Nephron progenitor cell (in vitro differentiated cells): ENCODE data around the gene C9orf50.
"Not testable (repeated sequence)": the region's sequence is repeated elsewhere in the genome, so short reads cannot be mapped to it uniquely, and the experiment has no call there.

ENCODE experiments used
- DNase-seq: peaks from one replicate; pipeline ENCODE4 v3.0.0; 2021
- H3K27ac Mint-ChIP-seq: 2 replicates; pipeline ENCODE4 v1.8.0; 2021; ENCODE audit warnings: mild to moderate bottlenecking, moderate library complexity, mixed read lengths
- H3K27me3 Mint-ChIP-seq: 2 replicates; pipeline ENCODE4 v1.8.0; 2021; ENCODE audit warnings: mild to moderate bottlenecking, low read depth, mixed read lengths; ENCODE audit not compliant: poor library complexity
- H3K36me3 Mint-ChIP-seq: 2 replicates; pipeline ENCODE4 v1.8.0; 2021; ENCODE audit warnings: low read depth, mixed read lengths
- H3K4me1 Mint-ChIP-seq: 2 replicates; pipeline ENCODE4 v1.8.0; 2021; ENCODE audit warnings: mixed read lengths
- H3K4me3 Mint-ChIP-seq: 2 replicates; pipeline ENCODE4 v1.8.0; 2021; ENCODE audit warnings: mild to moderate bottlenecking, moderate library complexity, mixed read lengths
- H3K9me3 Mint-ChIP-seq: 2 replicates; pipeline ENCODE4 v1.8.0; 2021; ENCODE audit warnings: mild to moderate bottlenecking, moderate library complexity, mixed read lengths
- CTCF ChIP-seq: fragments of 200-600 bp; sonication (generic); IDR thresholded peaks from 2 replicates; pipeline ENCODE4 v1.5.0; 2021; ENCODE audit warnings: antibody characterized with exemption

The C9orf50 gene

GRCh38 chr9:129637102-129637501 lies 16.2 kb upstream of the C9orf50 start:
- Mint-ChIP-seq H3K4me1 (peaks cover 24% of the 10 kb centered on the region), H3K9me3 (no peaks in the 10 kb centered on the region), H3K36me3 (peaks cover 35% of the 10 kb centered on the region), H3K4me3 (no peak overlapping the region), H3K27ac (no peak overlapping the region), H3K27me3 (no peaks in the 10 kb centered on the region)
- no peak for TF ChIP-seq CTCF
- DNase-seq, result no peak

- H3K9me3 Mint-ChIP-seq, H3K27ac Mint-ChIP-seq, H3K4me3 Mint-ChIP-seq, H3K27me3 Mint-ChIP-seq, DNase-seq: not testable (repeated sequence)
- peaks cover 35% of the 10 kb centered on the region for H3K36me3 Mint-ChIP-seq
- H3K4me1 Mint-ChIP-seq, result peaks cover 29% of the 10 kb centered on the region
Measured at GRCh38 chr9:129636343-129636742, 15.4 kb upstream of the C9orf50 start.

GRCh38 chr9:129635099-129636065 lies 14.5 kb upstream of the C9orf50 start:
- Mint-ChIP-seq H3K9me3 (no peaks in the 10 kb centered on the region), H3K36me3 (peaks cover 35% of the 10 kb centered on the region), H3K4me1 (peaks cover 29% of the 10 kb centered on the region), H3K27me3 (no peaks in the 10 kb centered on the region), H3K4me3 (no peak overlapping the region), H3K27ac (no peak overlapping the region)
- no peak for TF ChIP-seq CTCF
- no peak for DNase-seq

- Mint-ChIP-seq H3K36me3 (peaks cover 35% of the 10 kb centered on the region), H3K27me3 (no peaks in the 10 kb centered on the region), H3K4me3 (no peak overlapping the region), H3K27ac (no peak overlapping the region), H3K9me3 (no peaks in the 10 kb centered on the region), H3K4me1 (peaks cover 39% of the 10 kb centered on the region)
- TF ChIP-seq CTCF, result no peak
- no peak for DNase-seq
Measured at GRCh38 chr9:129633848-129634247, 12.9 kb upstream of the C9orf50 start.

- Mint-ChIP-seq H3K36me3 (peaks cover 35% of the 10 kb centered on the region), H3K27ac (no peak overlapping the region), H3K9me3 (no peaks in the 10 kb centered on the region), H3K27me3 (no peaks in the 10 kb centered on the region), H3K4me3 (no peak overlapping the region), H3K4me1 (peaks cover 46% of the 10 kb centered on the region)
- DNase-seq, result no peak
- TF ChIP-seq CTCF, result no peak
Measured at GRCh38 chr9:129633207-129633606, 12.3 kb upstream of the C9orf50 start.

- H3K9me3 Mint-ChIP-seq, result no peaks in the 10 kb centered on the region
- H3K27ac Mint-ChIP-seq, result peak overlapping the region; percentile 97
- no peaks in the 10 kb centered on the region for H3K27me3 Mint-ChIP-seq
- DNase-seq, result no peak
- peaks cover 53% of the 10 kb centered on the region for H3K4me1 Mint-ChIP-seq
- TF ChIP-seq CTCF, result no peak
- no peak overlapping the region for H3K4me3 Mint-ChIP-seq
- peaks cover 31% of the 10 kb centered on the region for H3K36me3 Mint-ChIP-seq
Measured at GRCh38 chr9:129632460-129632859, 11.6 kb upstream of the C9orf50 start.
